SK-N-SH treated with all-trans-retinoic acid at 6 μM for 48 hours (cell line): Measurements from ENCODE around the gene SCAMP1.

Experiments used
- ATAC-seq: fragments of 200-7000 bp; cut with Tn5 transposase; 3 replicates; pipeline ENCODE4 v1.9.1; 2020; ENCODE audit warnings: mild to moderate bottlenecking, moderate library complexity
- ARNTL ChIP-seq: fragments of 450-650 bp; formaldehyde crosslinking; IDR thresholded peaks from 2 replicates; pipeline ENCODE4 v1.5.0; 2020; ENCODE audit warnings: low read depth, mild to moderate bottlenecking, moderate library complexity, borderline replicate concordance
- BACH2 ChIP-seq: fragments of 250-450 bp; sonication (Bioruptor Pico); IDR thresholded peaks from 2 replicates; pipeline ENCODE4 v1.9.0; 2021; ENCODE audit warnings: mild to moderate bottlenecking, borderline replicate concordance
- CSDC2 ChIP-seq: fragments of 250-450 bp; sonication (Bioruptor Pico); IDR thresholded peaks from 2 replicates; pipeline ENCODE4 v1.5.0; 2020; ENCODE audit warnings: mild to moderate bottlenecking, moderate library complexity
- ESRRG ChIP-seq: fragments of 250-450 bp; sonication (Bioruptor Pico); IDR thresholded peaks from 2 replicates; pipeline ENCODE4 v1.6.1; 2021; ENCODE audit warnings: mild to moderate bottlenecking
- GLIS3 ChIP-seq: fragments of 250-450 bp; sonication (Bioruptor Pico); IDR thresholded peaks from 2 replicates; pipeline ENCODE4 v1.5.0; 2020; ENCODE audit warnings: mild to moderate bottlenecking, moderate library complexity
- ISL1 ChIP-seq: fragments of 250-450 bp; sonication (Bioruptor Pico); IDR thresholded peaks from 2 replicates; pipeline ENCODE4 v2.1.2; 2022; ENCODE audit warnings: mild to moderate bottlenecking, moderate library complexity
- OSR1 ChIP-seq: fragments of 250-450 bp; sonication (Bioruptor Pico); IDR thresholded peaks from 2 replicates; pipeline ENCODE4 v1.8.0; 2022; ENCODE audit warnings: moderate library complexity, mild to moderate bottlenecking, inconsistent platforms
- PPARA ChIP-seq: fragments of 250-450 bp; sonication (Bioruptor Pico); IDR thresholded peaks from 2 replicates; pipeline ENCODE4 v1.5.0; 2020; ENCODE audit warnings: mild to moderate bottlenecking, borderline replicate concordance
- RARB ChIP-seq: fragments of 250-450 bp; sonication (Bioruptor Pico); IDR thresholded peaks from 2 replicates; pipeline ENCODE4 v1.8.0; 2021; ENCODE audit warnings: mild to moderate bottlenecking, moderate library complexity
- TCF4 ChIP-seq: fragments of 250-450 bp; sonication (Bioruptor Pico); IDR thresholded peaks from 2 replicates; pipeline ENCODE4 v1.8.0; 2021; ENCODE audit warnings: mild to moderate bottlenecking, moderate library complexity, borderline replicate concordance
- TOX ChIP-seq: fragments of 250-450 bp; sonication (Bioruptor Pico); IDR thresholded peaks from 2 replicates; pipeline ENCODE4 v1.8.0; 2021; ENCODE audit warnings: mild to moderate bottlenecking, moderate library complexity, borderline replicate concordance
- ZC3H10 ChIP-seq: fragments of 250-450 bp; sonication (Bioruptor Pico); IDR thresholded peaks from 2 replicates; pipeline ENCODE4 v1.5.1; 2021; ENCODE audit warnings: mild to moderate bottlenecking, moderate library complexity
- ZFP3 ChIP-seq: fragments of 250-450 bp; sonication (Bioruptor Pico); IDR thresholded peaks from 2 replicates; pipeline ENCODE4 v1.5.0; 2020; ENCODE audit warnings: mild to moderate bottlenecking, moderate library complexity
- ZFP30 ChIP-seq: fragments of 450-650 bp; formaldehyde crosslinking; IDR thresholded peaks from 2 replicates; pipeline ENCODE4 v1.5.0; 2022; ENCODE audit warnings: mild to moderate bottlenecking, moderate library complexity
- ZNF565 ChIP-seq: fragments of 450-650 bp; formaldehyde crosslinking; conservative IDR thresholded peaks from 2 replicates; pipeline ENCODE4 v1.5.0; 2020; ENCODE audit warnings: low read depth, mild to moderate bottlenecking, moderate library complexity
- ZNF70 ChIP-seq: fragments of 450-650 bp; formaldehyde crosslinking; IDR thresholded peaks from 2 replicates; pipeline ENCODE4 v1.5.0; 2020; ENCODE audit warnings: mild to moderate bottlenecking, moderate library complexity
- ZNF8 ChIP-seq: fragments of 450-650 bp; formaldehyde crosslinking; IDR thresholded peaks from 2 replicates; pipeline ENCODE4 v1.5.0; 2020; ENCODE audit warnings: mild to moderate bottlenecking, moderate library complexity
- TF ChIP-seq, protein P1 (sequence below): fragments of 250-450 bp; sonication (Bioruptor Pico); IDR thresholded peaks from 2 replicates; pipeline ENCODE4 v1.5.1; 2020; ENCODE audit warnings: low read depth, mild to moderate bottlenecking, moderate library complexity
- TF ChIP-seq, protein P2 (sequence below): fragments of 250-450 bp; sonication (Bioruptor Pico); IDR thresholded peaks from 2 replicates; pipeline ENCODE4 v1.5.1; 2021; ENCODE audit warnings: mild to moderate bottlenecking, moderate library complexity
- TF ChIP-seq, protein P3 (sequence below): fragments of 250-450 bp; sonication (Bioruptor Pico); IDR thresholded peaks from 2 replicates; pipeline ENCODE4 v1.8.0; 2020; ENCODE audit warnings: mild to moderate bottlenecking, moderate library complexity, borderline replicate concordance
- TF ChIP-seq, protein P4 (sequence below): fragments of 250-450 bp; sonication (Bioruptor Pico); IDR thresholded peaks from 2 replicates; pipeline ENCODE4 v1.5.0; 2020; ENCODE audit warnings: mild to moderate bottlenecking, moderate library complexity

The SCAMP1 gene

DNA sequence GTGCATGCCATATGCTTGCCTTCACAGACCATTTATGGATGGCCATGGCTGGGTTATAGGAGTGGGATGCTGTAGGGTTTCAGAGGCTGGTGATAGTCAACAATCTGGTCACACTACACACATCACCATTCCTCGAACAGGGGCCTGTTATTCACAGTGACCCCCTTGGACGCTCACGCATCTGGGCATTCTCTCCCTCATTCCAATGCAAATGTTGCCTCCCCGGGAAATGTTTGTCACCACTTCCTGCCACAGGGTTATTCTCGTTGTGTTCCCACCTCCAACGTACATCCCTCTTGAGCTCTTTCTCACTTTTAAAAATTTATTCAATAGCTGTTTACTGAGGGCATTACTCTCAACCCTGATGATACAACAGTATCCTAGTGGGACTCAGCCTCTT lies 135.4 kb downstream of the SCAMP1 start (continued):
- TF ChIP-seq, protein P1, sequence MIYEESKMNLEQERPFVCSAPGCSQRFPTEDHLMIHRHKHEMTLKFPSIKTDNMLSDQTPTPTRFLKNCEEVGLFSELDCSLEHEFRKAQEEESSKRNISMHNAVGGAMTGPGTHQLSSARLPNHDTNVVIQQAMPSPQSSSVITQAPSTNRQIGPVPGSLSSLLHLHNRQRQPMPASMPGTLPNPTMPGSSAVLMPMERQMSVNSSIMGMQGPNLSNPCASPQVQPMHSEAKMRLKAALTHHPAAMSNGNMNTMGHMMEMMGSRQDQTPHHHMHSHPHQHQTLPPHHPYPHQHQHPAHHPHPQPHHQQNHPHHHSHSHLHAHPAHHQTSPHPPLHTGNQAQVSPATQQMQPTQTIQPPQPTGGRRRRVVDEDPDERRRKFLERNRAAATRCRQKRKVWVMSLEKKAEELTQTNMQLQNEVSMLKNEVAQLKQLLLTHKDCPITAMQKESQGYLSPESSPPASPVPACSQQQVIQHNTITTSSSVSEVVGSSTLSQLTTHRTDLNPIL: no peak
- no peak for TF ChIP-seq ZC3H10 (CRISPR knock-in tag)
- TF ChIP-seq ZNF565 (CRISPR knock-in tag): no peak
- no peak for TF ChIP-seq GLIS3 (CRISPR knock-in tag)
- TF ChIP-seq OSR1: no peak
- TF ChIP-seq ISL1 (CRISPR knock-in tag): no peak

DNA sequence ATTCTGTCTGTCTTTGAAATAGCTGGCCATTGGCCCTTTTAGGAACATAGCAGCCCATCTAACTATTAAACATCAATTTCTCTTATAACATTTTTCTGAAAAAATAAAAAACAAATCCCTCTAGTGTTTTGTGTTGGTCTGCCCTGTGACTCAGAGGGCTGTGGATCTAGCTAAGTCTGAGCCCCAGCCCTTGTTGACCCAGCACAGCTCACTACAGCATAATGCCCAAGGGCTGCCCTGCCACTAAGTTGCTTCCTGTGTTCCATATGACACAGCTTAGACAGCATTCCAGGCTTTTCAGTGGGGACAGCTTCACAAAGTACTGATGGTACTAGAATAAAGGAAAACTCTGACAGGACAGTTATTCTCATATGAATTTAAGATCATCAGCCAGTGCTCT lies 136.0 kb downstream of the SCAMP1 start:
- ATAC-seq: peak; percentile 37

DNA sequence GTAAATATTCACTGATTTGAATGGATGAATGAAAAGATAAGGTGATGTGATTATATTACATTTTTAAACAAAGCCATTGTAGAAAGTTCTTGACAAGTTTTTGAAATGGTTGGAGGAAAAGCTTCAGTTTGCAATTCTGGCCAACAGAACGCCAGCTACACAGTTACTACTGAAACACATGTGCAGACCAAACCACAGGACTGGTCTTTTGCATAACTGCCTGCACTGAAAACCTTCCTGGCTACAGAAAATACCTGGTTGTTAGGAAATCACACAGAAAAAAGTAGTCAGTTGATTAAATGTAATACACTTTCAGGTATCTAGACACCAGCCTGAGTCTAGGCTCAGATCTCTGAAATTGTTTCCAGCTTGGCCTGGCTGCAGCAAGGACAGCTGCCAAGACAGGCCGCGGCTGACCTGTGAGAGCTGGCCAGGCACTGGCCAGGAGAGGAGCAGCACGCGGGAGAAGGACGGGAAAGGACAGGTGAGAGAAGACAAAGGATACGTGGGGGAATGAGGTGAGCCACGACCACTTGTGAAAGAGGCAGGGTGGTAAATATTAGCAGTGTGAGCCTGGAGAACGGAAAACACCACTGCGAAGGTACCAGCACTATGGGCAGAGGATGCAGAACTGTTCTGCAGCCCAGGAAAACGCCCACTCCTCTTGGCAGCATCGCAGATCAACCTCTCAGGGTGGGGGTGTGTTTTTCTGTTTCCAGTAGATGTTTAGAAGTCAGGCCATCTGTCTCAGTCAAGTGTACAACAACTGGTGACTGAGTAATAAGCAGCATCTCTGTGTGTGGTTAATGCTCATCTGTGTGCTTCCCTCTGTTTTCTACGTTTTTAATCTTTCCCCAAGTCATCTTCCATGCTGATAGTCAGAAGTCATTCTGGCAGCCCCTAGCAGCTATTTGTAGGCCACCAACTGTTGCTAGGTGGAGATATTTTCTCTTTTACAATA lies 137.4 kb downstream of the SCAMP1 start:
- no peak for ATAC-seq
- TF ChIP-seq ZC3H10 (CRISPR knock-in tag) (no peak), PPARA (CRISPR knock-in tag) (no peak), GLIS3 (CRISPR knock-in tag) (no peak), ZNF70 (no peak), BACH2 (no peak), OSR1 (no peak)
- TF ChIP-seq, protein P2, sequence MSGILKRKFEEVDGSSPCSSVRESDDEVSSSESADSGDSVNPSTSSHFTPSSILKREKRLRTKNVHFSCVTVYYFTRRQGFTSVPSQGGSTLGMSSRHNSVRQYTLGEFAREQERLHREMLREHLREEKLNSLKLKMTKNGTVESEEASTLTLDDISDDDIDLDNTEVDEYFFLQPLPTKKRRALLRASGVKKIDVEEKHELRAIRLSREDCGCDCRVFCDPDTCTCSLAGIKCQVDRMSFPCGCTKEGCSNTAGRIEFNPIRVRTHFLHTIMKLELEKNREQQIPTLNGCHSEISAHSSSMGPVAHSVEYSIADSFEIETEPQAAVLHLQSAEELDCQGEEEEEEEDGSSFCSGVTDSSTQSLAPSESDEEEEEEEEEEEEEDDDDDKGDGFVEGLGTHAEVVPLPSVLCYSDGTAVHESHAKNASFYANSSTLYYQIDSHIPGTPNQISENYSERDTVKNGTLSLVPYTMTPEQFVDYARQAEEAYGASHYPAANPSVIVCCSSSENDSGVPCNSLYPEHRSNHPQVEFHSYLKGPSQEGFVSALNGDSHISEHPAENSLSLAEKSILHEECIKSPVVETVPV (CRISPR knock-in tag): no peak
- TF ChIP-seq, protein P3, sequence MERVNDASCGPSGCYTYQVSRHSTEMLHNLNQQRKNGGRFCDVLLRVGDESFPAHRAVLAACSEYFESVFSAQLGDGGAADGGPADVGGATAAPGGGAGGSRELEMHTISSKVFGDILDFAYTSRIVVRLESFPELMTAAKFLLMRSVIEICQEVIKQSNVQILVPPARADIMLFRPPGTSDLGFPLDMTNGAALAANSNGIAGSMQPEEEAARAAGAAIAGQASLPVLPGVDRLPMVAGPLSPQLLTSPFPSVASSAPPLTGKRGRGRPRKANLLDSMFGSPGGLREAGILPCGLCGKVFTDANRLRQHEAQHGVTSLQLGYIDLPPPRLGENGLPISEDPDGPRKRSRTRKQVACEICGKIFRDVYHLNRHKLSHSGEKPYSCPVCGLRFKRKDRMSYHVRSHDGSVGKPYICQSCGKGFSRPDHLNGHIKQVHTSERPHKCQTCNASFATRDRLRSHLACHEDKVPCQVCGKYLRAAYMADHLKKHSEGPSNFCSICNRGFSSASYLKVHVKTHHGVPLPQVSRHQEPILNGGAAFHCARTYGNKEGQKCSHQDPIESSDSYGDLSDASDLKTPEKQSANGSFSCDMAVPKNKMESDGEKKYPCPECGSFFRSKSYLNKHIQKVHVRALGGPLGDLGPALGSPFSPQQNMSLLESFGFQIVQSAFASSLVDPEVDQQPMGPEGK (CRISPR knock-in tag): no peak
- TF ChIP-seq, protein P1: no peak

More for the DNA sequence above, 136.0 kb downstream of the SCAMP1 start:
- no peak for TF ChIP-seq ISL1 (CRISPR knock-in tag)
- TF ChIP-seq BACH2: no peak
- TF ChIP-seq CSDC2 (CRISPR knock-in tag): no peak
- TF ChIP-seq, protein P2 (CRISPR knock-in tag): no peak
- no peak for TF ChIP-seq PPARA (CRISPR knock-in tag)
- TF ChIP-seq, protein P3 (CRISPR knock-in tag): no peak
- TF ChIP-seq OSR1: no peak
- TF ChIP-seq TOX (CRISPR knock-in tag): no peak
- TF ChIP-seq, protein P4, sequence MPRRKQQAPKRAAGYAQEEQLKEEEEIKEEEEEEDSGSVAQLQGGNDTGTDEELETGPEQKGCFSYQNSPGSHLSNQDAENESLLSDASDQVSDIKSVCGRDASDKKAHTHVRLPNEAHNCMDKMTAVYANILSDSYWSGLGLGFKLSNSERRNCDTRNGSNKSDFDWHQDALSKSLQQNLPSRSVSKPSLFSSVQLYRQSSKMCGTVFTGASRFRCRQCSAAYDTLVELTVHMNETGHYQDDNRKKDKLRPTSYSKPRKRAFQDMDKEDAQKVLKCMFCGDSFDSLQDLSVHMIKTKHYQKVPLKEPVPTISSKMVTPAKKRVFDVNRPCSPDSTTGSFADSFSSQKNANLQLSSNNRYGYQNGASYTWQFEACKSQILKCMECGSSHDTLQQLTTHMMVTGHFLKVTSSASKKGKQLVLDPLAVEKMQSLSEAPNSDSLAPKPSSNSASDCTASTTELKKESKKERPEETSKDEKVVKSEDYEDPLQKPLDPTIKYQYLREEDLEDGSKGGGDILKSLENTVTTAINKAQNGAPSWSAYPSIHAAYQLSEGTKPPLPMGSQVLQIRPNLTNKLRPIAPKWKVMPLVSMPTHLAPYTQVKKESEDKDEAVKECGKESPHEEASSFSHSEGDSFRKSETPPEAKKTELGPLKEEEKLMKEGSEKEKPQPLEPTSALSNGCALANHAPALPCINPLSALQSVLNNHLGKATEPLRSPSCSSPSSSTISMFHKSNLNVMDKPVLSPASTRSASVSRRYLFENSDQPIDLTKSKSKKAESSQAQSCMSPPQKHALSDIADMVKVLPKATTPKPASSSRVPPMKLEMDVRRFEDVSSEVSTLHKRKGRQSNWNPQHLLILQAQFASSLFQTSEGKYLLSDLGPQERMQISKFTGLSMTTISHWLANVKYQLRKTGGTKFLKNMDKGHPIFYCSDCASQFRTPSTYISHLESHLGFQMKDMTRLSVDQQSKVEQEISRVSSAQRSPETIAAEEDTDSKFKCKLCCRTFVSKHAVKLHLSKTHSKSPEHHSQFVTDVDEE: no peak
- no peak for TF ChIP-seq RARB (CRISPR knock-in tag)
- TF ChIP-seq ZC3H10 (CRISPR knock-in tag): no peak
- TF ChIP-seq ZFP30 (CRISPR knock-in tag): no peak
- no peak for TF ChIP-seq ARNTL
- no peak for TF ChIP-seq ZNF565 (CRISPR knock-in tag)
- no peak for TF ChIP-seq TCF4 (CRISPR knock-in tag)
- TF ChIP-seq ZNF8 (CRISPR knock-in tag): no peak
- no peak for TF ChIP-seq ESRRG (CRISPR knock-in tag)
- no peak for TF ChIP-seq ZFP3 (CRISPR knock-in tag)
- TF ChIP-seq, all 23 proteins: peak for 0
